Bladder microvascular endothelial cell (primary cell): ENCODE measurements around the gene NCOA1. TPM values are rescaled to one million over a fixed set of nuclear protein-coding genes. Genes with fewer than 3 reads are reported as not detected.

Source experiments
- total RNA-seq: library from RNA; depleted of rRNA; stranded (reverse); fragments of >200 nt; gene quantifications from 2 replicates; pipeline ENCODE4 v1.2.3, GENCODE V29; 2014

NCOA1 gene
- total RNA-seq: 4.7 and 17.9 TPM in 2 replicates

DNA sequence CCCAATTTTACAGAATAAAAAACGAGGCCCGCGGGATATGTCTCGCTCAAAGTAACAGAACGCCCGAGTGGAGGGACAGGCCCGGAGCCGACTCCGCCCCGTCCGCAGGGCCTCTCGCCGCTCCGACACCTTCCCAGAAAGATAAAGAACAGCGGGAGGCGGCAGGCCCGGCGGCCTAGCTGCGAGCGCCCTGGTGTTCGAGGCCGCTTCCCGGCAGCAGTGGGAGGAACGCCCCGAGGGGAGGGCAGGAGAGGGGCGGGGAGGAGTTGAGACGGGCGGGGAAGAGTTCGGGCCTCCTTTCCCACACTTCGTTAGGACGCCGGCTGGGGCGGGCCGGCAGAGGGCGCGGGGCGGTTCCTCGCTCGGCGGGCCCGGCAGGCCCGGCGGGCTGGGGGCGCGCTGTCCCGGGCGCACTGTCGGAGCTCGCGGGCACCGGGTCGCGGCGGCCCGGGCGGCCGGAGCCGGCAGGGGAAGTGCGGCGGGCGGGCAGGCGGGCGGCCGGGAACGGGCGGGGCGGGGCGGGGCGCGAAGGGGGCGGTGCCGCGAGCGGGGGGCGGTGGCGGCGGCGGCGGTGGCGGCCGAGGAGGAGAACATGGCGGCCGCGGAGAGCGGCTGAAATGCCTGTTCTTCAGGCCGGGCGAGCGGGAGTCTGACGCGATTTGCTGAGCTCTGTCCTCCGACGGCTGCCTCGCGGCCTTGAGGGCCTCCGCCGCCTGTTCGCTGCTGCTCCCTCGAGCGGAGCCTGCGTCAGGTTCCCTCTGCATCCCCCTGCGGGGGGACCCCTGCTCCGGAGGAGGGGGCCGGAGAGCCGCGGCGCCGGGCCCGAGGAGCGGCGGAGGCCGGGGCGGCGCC, at the start of gene NCOA1:
Gene NCOA1 (plus strand): TSS at position 565 of the 852 bp plus-strand sequence. CDS start 167,424 bp downstream, outside the sequence.

DNA sequence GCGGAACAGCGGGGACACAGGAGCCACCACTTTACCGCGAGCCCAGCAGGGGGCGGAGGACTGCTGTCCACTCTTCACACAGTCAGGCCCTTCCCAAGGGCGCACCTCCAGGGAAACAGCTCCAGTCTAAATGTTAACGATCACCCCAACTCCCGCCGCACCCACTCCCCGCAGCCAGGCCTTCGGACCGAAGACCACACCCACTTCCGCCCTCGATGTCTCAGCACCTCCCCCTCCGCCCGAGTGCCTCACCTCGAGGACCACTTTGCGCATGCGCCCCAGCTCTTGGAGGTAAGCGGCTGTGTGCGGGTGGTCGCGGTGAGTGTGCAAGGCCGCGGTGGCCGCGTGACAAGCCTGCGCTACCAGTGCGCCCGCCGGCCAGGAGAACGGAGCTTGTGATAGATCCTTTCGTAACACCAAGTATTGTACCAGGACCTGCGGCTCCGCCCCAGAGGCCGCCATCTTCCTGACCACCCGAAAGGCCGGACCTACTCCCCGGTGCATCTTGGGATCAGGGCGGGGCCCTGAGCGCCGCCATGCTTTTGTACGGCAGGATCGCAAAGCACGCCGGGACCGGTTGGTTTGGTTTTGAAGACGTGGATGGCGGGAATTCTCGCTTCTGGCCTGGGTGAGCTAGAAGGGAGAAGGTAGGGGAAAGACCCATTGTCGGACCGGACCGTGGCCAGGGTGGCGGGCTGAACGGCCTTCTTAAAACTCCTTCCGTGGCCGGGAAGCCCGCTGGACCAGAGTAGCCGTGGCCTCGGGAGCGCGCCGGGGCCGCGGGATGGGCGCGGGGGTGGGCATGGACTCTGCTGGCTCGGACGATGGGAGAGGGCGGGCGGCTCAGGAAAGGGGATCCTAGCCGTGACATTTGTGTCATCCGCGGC, 302.1 kb downstream of the NCOA1 start, which contains the start of the genes CENPO and PTRHD1:
Gene CENPO (plus strand): TSS at position 552 of the 887 bp plus-strand sequence. CDS start 495 bp downstream, outside the sequence.
Gene PTRHD1 (minus strand): TSS at position 518 of the 887 bp plus-strand sequence. CDS start 14 bp downstream, at position 504.

Other genes starting within 250 kb of the NCOA1 start
- 26.1 and 102 TPM in 2 replicates for gene ITSN2, start 130.7 kb upstream of the NCOA1 start, total RNA-seq